ENCODE measurements around the gene DIP2B.
A peak's percentile ranks its signal among the peaks of the same experiment; 100 is the strongest.

DIP2B gene

DNA sequence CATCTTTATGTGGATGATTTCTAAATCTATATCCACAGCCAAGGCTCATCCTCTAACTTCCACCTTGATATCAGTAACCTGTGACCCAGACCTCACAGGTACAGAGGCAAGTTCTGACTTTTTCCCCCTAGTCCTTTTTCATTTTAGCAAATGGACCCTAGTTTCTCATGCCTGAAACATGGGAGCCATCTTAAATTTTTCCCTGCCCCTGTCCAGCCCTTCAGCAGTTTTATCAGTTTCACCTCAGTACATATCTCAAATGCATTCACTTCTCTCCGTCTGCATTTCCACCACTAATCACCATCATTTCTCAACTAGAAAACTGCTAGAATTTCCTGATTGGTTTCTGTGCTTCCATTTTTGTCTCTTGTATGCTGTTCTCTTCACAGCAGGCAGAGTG, 79.3 kb downstream of the DIP2B start:
- no peak overlapping the region for H3K4me3 ChIP-seq (ENCODE audit: low read length)
- no peak for DNase-seq (ENCODE audit: low read depth)
- TF ChIP-seq, protein P1, sequence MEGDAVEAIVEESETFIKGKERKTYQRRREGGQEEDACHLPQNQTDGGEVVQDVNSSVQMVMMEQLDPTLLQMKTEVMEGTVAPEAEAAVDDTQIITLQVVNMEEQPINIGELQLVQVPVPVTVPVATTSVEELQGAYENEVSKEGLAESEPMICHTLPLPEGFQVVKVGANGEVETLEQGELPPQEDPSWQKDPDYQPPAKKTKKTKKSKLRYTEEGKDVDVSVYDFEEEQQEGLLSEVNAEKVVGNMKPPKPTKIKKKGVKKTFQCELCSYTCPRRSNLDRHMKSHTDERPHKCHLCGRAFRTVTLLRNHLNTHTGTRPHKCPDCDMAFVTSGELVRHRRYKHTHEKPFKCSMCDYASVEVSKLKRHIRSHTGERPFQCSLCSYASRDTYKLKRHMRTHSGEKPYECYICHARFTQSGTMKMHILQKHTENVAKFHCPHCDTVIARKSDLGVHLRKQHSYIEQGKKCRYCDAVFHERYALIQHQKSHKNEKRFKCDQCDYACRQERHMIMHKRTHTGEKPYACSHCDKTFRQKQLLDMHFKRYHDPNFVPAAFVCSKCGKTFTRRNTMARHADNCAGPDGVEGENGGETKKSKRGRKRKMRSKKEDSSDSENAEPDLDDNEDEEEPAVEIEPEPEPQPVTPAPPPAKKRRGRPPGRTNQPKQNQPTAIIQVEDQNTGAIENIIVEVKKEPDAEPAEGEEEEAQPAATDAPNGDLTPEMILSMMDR (IDR thresholded peaks at IDR 0.05; ENCODE audit: insufficient read depth, low read depth, low read length, missing control alignments): no peak

- H3K4me3 ChIP-seq (ENCODE audit: low read length): no peak overlapping the region
- DNase-seq (ENCODE audit: low read depth): peak; percentile 67
Measured at GRCh38 chr12:50589650-50590435, 85.1 kb downstream of the DIP2B start.

GRCh38 chr12:50590869-50591268, 86.1 kb downstream of the DIP2B start:
- TF ChIP-seq, protein P1 (IDR thresholded peaks at IDR 0.05; ENCODE audit: insufficient read depth, low read depth, low read length, missing control alignments): no peak
- no peak for DNase-seq (ENCODE audit: low read depth)
- H3K4me3 ChIP-seq (ENCODE audit: low read length): no peak overlapping the region

More at GRCh38 chr12:50589650-50590435, 85.1 kb downstream of the DIP2B start:
- TF ChIP-seq, protein P1 (IDR thresholded peaks at IDR 0.05; ENCODE audit: insufficient read depth, low read depth, low read length, missing control alignments): no peak

GRCh38 chr12:50595667-50596066, 90.9 kb downstream of the DIP2B start:
- TF ChIP-seq, protein P1 (IDR thresholded peaks at IDR 0.05; ENCODE audit: insufficient read depth, low read depth, low read length, missing control alignments): no peak
- H3K4me3 ChIP-seq (ENCODE audit: low read length): no peak overlapping the region
- DNase-seq (ENCODE audit: low read depth): no peak

GRCh38 chr12:50597200-50598195, 92.7 kb downstream of the DIP2B start:
- H3K4me3 ChIP-seq (ENCODE audit: low read length): no peak overlapping the region
- peak; percentile 94 for DNase-seq (ENCODE audit: low read depth)
- TF ChIP-seq, protein P1 (IDR thresholded peaks at IDR 0.05; ENCODE audit: insufficient read depth, low read depth, low read length, missing control alignments): no peak

GRCh38 chr12:50598321-50598862, 93.6 kb downstream of the DIP2B start:
- TF ChIP-seq, protein P1 (IDR thresholded peaks at IDR 0.05; ENCODE audit: insufficient read depth, low read depth, low read length, missing control alignments): no peak
- no peak overlapping the region for H3K4me3 ChIP-seq (ENCODE audit: low read length)
- peak; percentile 42 for DNase-seq (ENCODE audit: low read depth)

Measured in epithelial cell of esophagus (primary cell).